H1 (cell line): ENCODE results near the gene TK1. TPM values are rescaled to one million over a fixed set of nuclear protein-coding genes. Genes with fewer than 3 reads are reported as not detected.
A peak's percentile ranks its signal among the peaks of the same experiment; 100 is the strongest.

Experiments
- CTCF ChIA-PET: fragments of 300-600 bp; sonication (Branson Sonifier 250); formaldehyde crosslinking; loops from one replicate; lab custom pipeline; 2021; ENCODE audit not compliant: partially characterized antibody; lab: Charles Lee
- POLR2A ChIA-PET: fragments of 300-600 bp; sonication (Branson Sonifier 250); formaldehyde crosslinking; loops from one replicate; lab custom pipeline; 2021; ENCODE audit warnings: inconsistent platforms; ENCODE audit not compliant: partially characterized antibody; lab: Charles Lee
- DNase-seq, 2 experiments: peaks; one replicate each; pipeline versions ENCODE4 v3.0.0 to v3.0.0-alpha.2; 2010 to 2022; ENCODE audit warnings: low spot score in 2 of 2, low read depth in 1 of 2, mixed read lengths in 1 of 2
- FAIRE-seq: peaks from 2 replicates; lab custom pipeline; 2011; peaks lifted over from hg19 to GRCh38; lab: Jason Lieb, UNC
- H2AFZ ChIP-seq: 2 replicates; pipeline ENCODE4 v1.8.1; 2012; ENCODE audit warnings: low read length, inconsistent platforms
- H2AK5ac ChIP-seq: 2 replicates; pipeline ENCODE4 v1.6.1; 2013; ENCODE audit warnings: low read depth, low read length
- H2BK120ac ChIP-seq: replicated peaks from 2 replicates; pipeline ENCODE3; 2013; ENCODE audit warnings: low read depth, low read length, inconsistent platforms
- H2BK12ac ChIP-seq: 2 replicates; pipeline ENCODE4 v1.6.1; 2013; ENCODE audit warnings: low read depth, low read length
- H2BK15ac ChIP-seq: 2 replicates; pipeline ENCODE4 v1.6.1; 2013; ENCODE audit warnings: low read length
- H2BK20ac ChIP-seq: 2 replicates; pipeline ENCODE4 v1.6.1; 2013; ENCODE audit warnings: low read length
- H2BK5ac ChIP-seq: 2 replicates; pipeline ENCODE4 v1.6.1; 2013; ENCODE audit warnings: low read depth, low read length
- H3K14ac ChIP-seq: 2 replicates; pipeline ENCODE4 v1.6.1; 2013; ENCODE audit warnings: inconsistent platforms; ENCODE audit not compliant: insufficient read length
- H3K18ac ChIP-seq: 2 replicates; pipeline ENCODE4 v1.6.1; 2013; ENCODE audit warnings: low read length; ENCODE audit errors: extremely low read depth
- H3K23ac ChIP-seq: 2 replicates; pipeline ENCODE4 v1.6.1; 2013; ENCODE audit warnings: inconsistent platforms; ENCODE audit not compliant: insufficient read length
- H3K23me2 ChIP-seq: 2 replicates; pipeline ENCODE4 v1.6.1; 2013; ENCODE audit warnings: low read depth, low read length
- H3K27ac ChIP-seq: 2 replicates; pipeline ENCODE4 v1.6.1; 2011; ENCODE audit warnings: low read depth, low read length, inconsistent platforms
- H3K27me3 ChIP-seq, 4 experiments: replicated peaks in 1 of 4; 1 replicate in 1 of 4; 2 replicates in 3 of 4; pipeline versions ENCODE4 v1.6.1 to v1.8.1; 2011 to 2013; ENCODE audit warnings: low read length in 3 of 4, mild to moderate bottlenecking in 3 of 4, inconsistent platforms in 2 of 4, mixed read lengths in 2 of 4, moderate library complexity in 1 of 4; ENCODE audit not compliant: control insufficient read depth in 3 of 4, insufficient read depth in 3 of 4; ENCODE audit errors: extremely low read depth in 1 of 4
- H3K36me3 ChIP-seq, 4 experiments: 2 replicates each; pipeline versions ENCODE4 v1.6.1 to v1.8.1; 2011 to 2013; ENCODE audit warnings: mild to moderate bottlenecking in 4 of 4, low read length in 3 of 4, moderate library complexity in 2 of 4, control low read depth in 1 of 4, inconsistent platforms in 1 of 4; ENCODE audit not compliant: insufficient read depth in 4 of 4, control insufficient read depth in 2 of 4
- H3K4ac ChIP-seq: replicated peaks from 2 replicates; pipeline ENCODE3; 2013; ENCODE audit warnings: low read length, low read depth, mixed read lengths, inconsistent platforms; ENCODE audit not compliant: insufficient read length
- H3K4me1 ChIP-seq, 4 experiments: replicated peaks in 1 of 4; 1 replicate in 1 of 4; 2 replicates in 3 of 4; pipeline versions ENCODE4 v1.6.1 to v1.8.1; 2011 to 2013; ENCODE audit warnings: low read length in 3 of 4, inconsistent platforms in 2 of 4, mixed read lengths in 1 of 4; ENCODE audit not compliant: insufficient read depth in 4 of 4, control insufficient read depth in 3 of 4
- H3K4me2 ChIP-seq, 2 experiments: 2 replicates each; pipeline versions ENCODE4 v1.6.1 to v1.8.1; 2011 to 2013; ENCODE audit warnings: low read depth in 2 of 2, low read length in 2 of 2, control low read depth in 1 of 2, inconsistent platforms in 1 of 2, mild to moderate bottlenecking in 1 of 2; ENCODE audit not compliant: insufficient read depth in 1 of 2
- H3K4me3 ChIP-seq, 4 experiments: fragments of 200-600, 300-600 bp in 1 of 4; sonication (generic), shearing (Covaris generic), sonication (Bioruptor Twin) in 1 of 4; 2 replicates each; pipeline versions ENCODE4 v1.5.1 to v1.8.1; 2011 to 2016; ENCODE audit warnings: low read length in 4 of 4, low read depth in 3 of 4, control low read depth in 2 of 4, inconsistent platforms in 2 of 4, mild to moderate bottlenecking in 2 of 4, mixed read lengths in 1 of 4, moderate library complexity in 1 of 4; ENCODE audit not compliant: insufficient read depth in 2 of 4; ENCODE audit errors: extremely low read depth in 1 of 4
- H3K56ac ChIP-seq: replicated peaks from 2 replicates; pipeline ENCODE3; 2013; ENCODE audit warnings: low read depth, mild to moderate bottlenecking, mixed read lengths, low read length, inconsistent platforms; ENCODE audit not compliant: insufficient read length
- H3K79me1 ChIP-seq: 2 replicates; pipeline ENCODE4 v1.6.1; 2013; ENCODE audit warnings: low read depth, low read length, control low read depth
- H3K79me2 ChIP-seq, 2 experiments: 2 replicates each; pipeline versions ENCODE4 v1.6.1 to v1.8.1; 2012 to 2013; ENCODE audit warnings: low read length in 2 of 2, mild to moderate bottlenecking in 2 of 2, inconsistent platforms in 1 of 2; ENCODE audit not compliant: insufficient read depth in 2 of 2, control insufficient read depth in 1 of 2
- H3K9ac ChIP-seq, 4 experiments: replicated peaks in 1 of 4; 1 replicate in 1 of 4; 2 replicates in 3 of 4; pipeline versions ENCODE4 v1.6.1 to v1.8.1; 2011 to 2013; ENCODE audit warnings: low read depth in 3 of 4, low read length in 3 of 4, control low read depth in 2 of 4, mild to moderate bottlenecking in 2 of 4, moderate library complexity in 2 of 4, inconsistent platforms in 1 of 4; ENCODE audit errors: extremely low read depth in 1 of 4
- H3K9me3 ChIP-seq, 2 experiments: 2 replicates each; pipeline versions ENCODE4 v1.6.1 to v1.8.1; 2012 to 2013; ENCODE audit warnings: mild to moderate bottlenecking in 2 of 2, moderate library complexity in 2 of 2, control low read depth in 1 of 2, inconsistent platforms in 1 of 2, low read depth in 1 of 2, low read length in 1 of 2, mixed read lengths in 1 of 2; ENCODE audit not compliant: insufficient read depth in 2 of 2
- H4K20me1 ChIP-seq, 2 experiments: replicated peaks in 1 of 2; 2 replicates each; pipeline versions ENCODE3 to v1.8.1; 2011 to 2013; ENCODE audit warnings: inconsistent platforms in 2 of 2, low read length in 2 of 2, mild to moderate bottlenecking in 1 of 2; ENCODE audit not compliant: insufficient read depth in 2 of 2, control insufficient read depth in 1 of 2
- H4K5ac ChIP-seq: 2 replicates; pipeline ENCODE4 v1.6.1; 2013; ENCODE audit warnings: low read length, low read depth, mixed read lengths, inconsistent platforms; ENCODE audit not compliant: insufficient read length
- H4K8ac ChIP-seq: 2 replicates; pipeline ENCODE4 v1.8.0; 2013; ENCODE audit warnings: mild to moderate bottlenecking, moderate library complexity, low read length, inconsistent platforms; ENCODE audit not compliant: insufficient read depth; ENCODE audit errors: extremely low read depth
- H4K91ac ChIP-seq: replicated peaks from 2 replicates; pipeline ENCODE3; 2013; ENCODE audit warnings: low read length, mixed read lengths, inconsistent platforms; ENCODE audit not compliant: insufficient read length
- BACH1 ChIP-seq: IDR thresholded peaks from 2 replicates; pipeline ENCODE4 v1.6.1; 2012; ENCODE audit warnings: low read length, improper control_type of control experiment
- RNF2 ChIP-seq: fragments of 200-900, 300-1000 bp; sonication (generic); IDR thresholded peaks from 2 replicates; pipeline ENCODE4 v1.7.1; 2016; ENCODE audit warnings: borderline replicate concordance, low read depth, mild to moderate bottlenecking, antibody characterized with exemption, low read length; ENCODE audit not compliant: poor library complexity, severe bottlenecking; ENCODE audit errors: missing control alignments
- WGBS, 2 experiments: shearing (Covaris generic) in 1 of 2; methylation state at CpG; one replicate each; pipeline versions ENCODE4 v1.1.6 to v1.1.7; 2013 to 2015; ENCODE audit warnings: low lambda C conversion rate in 2 of 2, mixed read lengths in 2 of 2, inconsistent platforms in 1 of 2, low coverage in 1 of 2, missing lambda C conversion rate in 1 of 2; ENCODE audit not compliant: insufficient replicate concordance in 2 of 2, insufficient coverage in 1 of 2, insufficient read length in 1 of 2; ENCODE audit errors: extremely low coverage in 1 of 2, missing lambda C conversion rate in 1 of 2; 5-methylcytosine and 5-hydroxymethylcytosine counted together
- polyA plus RNA-seq, 7 experiments: library from polyadenylated mRNA; depleted of rRNA in 3 of 7; stranded (reverse) in 5 of 7; unstranded in 2 of 7; fragments of >200 nt in 5 of 7; fragments of 200-250 nt in 2 of 7; gene quantifications; 1 replicate in 5 of 7; 2 replicates in 1 of 7; 4 replicates in 1 of 7; pipeline versions ENCODE4 v1.2.1 to v1.2.3, GENCODE V29; 2011 to 2013; ENCODE audit warnings: missing spikeins in 2 of 7, mixed read lengths in 2 of 7
- total RNA-seq: library from RNA; stranded (reverse); fragmentation: NEBNext Ultra II Directional; extraction: Animal tissue kit (Norgen Biotek cat#: 25700); gene quantifications from 2 replicates; pipeline ENCODE4 v1.2.1, GENCODE V29; 2021
- TF ChIP-seq, protein P1 (sequence below): IDR thresholded peaks from 2 replicates; pipeline ENCODE4 v1.6.1; 2012; ENCODE audit warnings: inconsistent platforms

The TK1 gene
- total and polyA plus RNA-seq, 2 of the 8 experiments (the other 6 are each of a cell fraction or from before 2014, with no cell fraction given) = 66.9 to 147 TPM

GRCh38 chr17:78164748-78165607 lies 21.9 kb downstream of the TK1 start:
- Histone ChIP-seq H2BK12ac (no peak overlapping the region), H3K4me1 (peaks cover 0 to 20% (median 13%) of the 10 kb centered on the region in 4 experiments; a peak in 6 of 7 replicates), H3K36me3 (no peaks in the 10 kb centered on the region; a peak in 1 of 8 replicates), H3K27ac (no peak overlapping the region), H3K18ac (no peak overlapping the region), H3K23me2 (peaks cover 5% of the 10 kb centered on the region; the same call in 1 of the 2 replicates), H2AK5ac (no peak overlapping the region), H4K5ac (no peak overlapping the region), H4K91ac (no peak overlapping the region), H3K79me1 (peaks cover 6% of the 10 kb centered on the region), H2BK5ac (no peak overlapping the region), H3K27me3 (no peaks in the 10 kb centered on the region), H3K4me3 (no peak overlapping the region), H4K20me1 (peaks cover 3% of the 10 kb centered on the region in 2 experiments), H3K79me2 (no peaks in the 10 kb centered on the region), H2BK20ac (no peak overlapping the region), H3K9ac (no peak overlapping the region), H2BK120ac (no peak overlapping the region), H3K4me2 (no peak overlapping the region), H4K8ac (no peak overlapping the region), H3K14ac (no peak overlapping the region), H3K56ac (no peak overlapping the region), H3K4ac (no peak overlapping the region), H3K9me3 (no peaks in the 10 kb centered on the region), H2AFZ (no peak overlapping the region), H2BK15ac (0 out of 2 replicates have a peak overlapping the region, but pooled peaks have one; percentile 40), H3K23ac (no peak overlapping the region)
- ChIA-PET POLR2A (interaction anchor here (1.0 kb wide), 2 partner anchors 14 to 22 kb away, joined by 4 to 7 read pairs; partner anchors contain the start of gene TK1), CTCF (interaction anchor here (1.1 to 4.7 kb wide), 6 partner anchors 11 to 53 kb away, joined by 4 to 27 read pairs (median 9); no protein-coding TSS in a partner anchor)
- DNase-seq (no peak), FAIRE-seq (no peak)
- no peak for TF ChIP-seq BACH1
- TF ChIP-seq RNF2 = no peak
- TF ChIP-seq, protein P1, sequence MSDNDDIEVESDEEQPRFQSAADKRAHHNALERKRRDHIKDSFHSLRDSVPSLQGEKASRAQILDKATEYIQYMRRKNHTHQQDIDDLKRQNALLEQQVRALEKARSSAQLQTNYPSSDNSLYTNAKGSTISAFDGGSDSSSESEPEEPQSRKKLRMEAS = no peak
- WGBS, 2 experiments = 96% methylated on average over 15 of the region's 16 CpGs; no CpG with 5 or more reads in 1 of the 2 experiments
